Neural cell (in vitro differentiated cells): ENCODE measurements around the gene PLCB1.

Experiments
- EZH2 ChIP-seq: fragments of 200-600, 300-800 bp; shearing (Covaris generic), sonication (generic); IDR thresholded peaks from 2 replicates; pipeline ENCODE4 v1.6.1; 2014; ENCODE audit warnings: antibody characterized with exemption, low read length, borderline replicate concordance, mild to moderate bottlenecking; ENCODE audit not compliant: insufficient read depth, poor library complexity, severe bottlenecking
- SMC3 ChIP-seq: fragments of 450-650 bp; conservative IDR thresholded peaks from 2 replicates; pipeline ENCODE4 v1.6.1; 2014; ENCODE audit warnings: antibody characterized with exemption, mild to moderate bottlenecking, moderate library complexity; ENCODE audit not compliant: poor library complexity
- TAF1 ChIP-seq: IDR thresholded peaks from 2 replicates; pipeline ENCODE4 v1.6.1; 2012; ENCODE audit warnings: low read depth
- TF ChIP-seq, protein P1 (sequence below): fragments of 450-650 bp; IDR thresholded peaks from 2 replicates; pipeline ENCODE4 v1.5.1; 2014; ENCODE audit warnings: antibody characterized with exemption, mild to moderate bottlenecking, moderate library complexity; ENCODE audit not compliant: poor library complexity, severe bottlenecking

DNA sequence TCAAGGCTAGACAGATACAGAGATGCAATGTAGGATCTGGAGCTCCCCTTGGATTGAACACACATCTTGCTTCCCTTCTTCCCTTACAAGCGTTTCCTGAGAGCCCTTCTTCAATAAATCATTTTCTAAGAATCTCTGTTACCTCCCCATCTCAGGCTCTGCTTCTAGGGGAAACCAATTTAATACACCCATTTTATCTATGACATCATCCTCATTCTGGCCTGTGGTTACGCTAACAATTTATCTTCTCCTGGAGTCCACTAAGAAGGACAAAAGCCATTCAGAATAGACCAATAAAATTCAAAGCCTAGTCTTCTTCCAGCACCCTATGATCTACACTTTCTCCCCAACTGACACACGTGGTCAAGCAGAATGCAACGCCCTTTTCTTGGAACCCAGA is 390.1 kb downstream of the PLCB1 start:
- TF ChIP-seq, protein P1, sequence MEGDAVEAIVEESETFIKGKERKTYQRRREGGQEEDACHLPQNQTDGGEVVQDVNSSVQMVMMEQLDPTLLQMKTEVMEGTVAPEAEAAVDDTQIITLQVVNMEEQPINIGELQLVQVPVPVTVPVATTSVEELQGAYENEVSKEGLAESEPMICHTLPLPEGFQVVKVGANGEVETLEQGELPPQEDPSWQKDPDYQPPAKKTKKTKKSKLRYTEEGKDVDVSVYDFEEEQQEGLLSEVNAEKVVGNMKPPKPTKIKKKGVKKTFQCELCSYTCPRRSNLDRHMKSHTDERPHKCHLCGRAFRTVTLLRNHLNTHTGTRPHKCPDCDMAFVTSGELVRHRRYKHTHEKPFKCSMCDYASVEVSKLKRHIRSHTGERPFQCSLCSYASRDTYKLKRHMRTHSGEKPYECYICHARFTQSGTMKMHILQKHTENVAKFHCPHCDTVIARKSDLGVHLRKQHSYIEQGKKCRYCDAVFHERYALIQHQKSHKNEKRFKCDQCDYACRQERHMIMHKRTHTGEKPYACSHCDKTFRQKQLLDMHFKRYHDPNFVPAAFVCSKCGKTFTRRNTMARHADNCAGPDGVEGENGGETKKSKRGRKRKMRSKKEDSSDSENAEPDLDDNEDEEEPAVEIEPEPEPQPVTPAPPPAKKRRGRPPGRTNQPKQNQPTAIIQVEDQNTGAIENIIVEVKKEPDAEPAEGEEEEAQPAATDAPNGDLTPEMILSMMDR = no peak
- TF ChIP-seq EZH2 (no peak), SMC3 (no peak), TAF1 (no peak)
